Lung microvascular endothelial cell (primary cell): ENCODE data around the gene DNAJB12. TPM values are rescaled to one million over a fixed set of nuclear protein-coding genes. Genes with fewer than 3 reads are reported as not detected.
"Not testable (repeated sequence)": the region's sequence is repeated elsewhere in the genome, so short reads cannot be mapped to it uniquely, and the experiment has no call there.

Experiments
- DNase-seq, 2 donors: peaks; one replicate each; pipeline versions ENCODE4 v3.0.0 to v3.0.0-alpha.2; 2010; ENCODE audit warnings: low read depth in 2 of 2
- total RNA-seq: library from RNA; depleted of rRNA; stranded (reverse); fragments of >200 nt; gene quantifications from 2 replicates; pipeline ENCODE4 v1.2.1, GENCODE V29; 2014

The DNAJB12 gene
- total RNA-seq, 1 donor from 2014 or later, result 21.6 TPM

GRCh38 chr10:72353965-72354355 lies 759 bp downstream of the DNAJB12 start:
- DNase-seq, result peak; percentile 35 to 44

- peak in 1 of 2 donors; percentile 59 for DNase-seq
Measured at GRCh38 chr10:72353028-72353964, 1.4 kb downstream of the DNAJB12 start.

- DNase-seq, result no peak
Measured at GRCh38 chr10:72351479-72351878, 3.2 kb downstream of the DNAJB12 start.

- DNase-seq, result no peak
Measured at GRCh38 chr10:72349438-72349837, 5.3 kb downstream of the DNAJB12 start.

- no peak for DNase-seq
Measured at GRCh38 chr10:72348282-72348681, 6.4 kb downstream of the DNAJB12 start.

- not testable (repeated sequence) for DNase-seq
Measured at GRCh38 chr10:72346117-72346516, 8.6 kb downstream of the DNAJB12 start.

- DNase-seq, result no peak
Measured at GRCh38 chr10:72344932-72345331, 9.8 kb downstream of the DNAJB12 start.

- DNase-seq, result peak in 1 of 2 donors; percentile 79
Measured at GRCh38 chr10:72342911-72343310, 11.8 kb downstream of the DNAJB12 start.

- peak; percentile 61 to 74 for DNase-seq
Measured at GRCh38 chr10:72340510-72341261, 14.0 kb downstream of the DNAJB12 start.

GRCh38 chr10:72338180-72338579 lies 16.5 kb downstream of the DNAJB12 start:
- DNase-seq, result peak in 1 of 2 donors; percentile 45

GRCh38 chr10:72337722-72338121 lies 17.0 kb downstream of the DNAJB12 start:
- no peak for DNase-seq

GRCh38 chr10:72337039-72337629 lies 17.6 kb downstream of the DNAJB12 start:
- peak; percentile 78 to 81 for DNase-seq

- DNase-seq, result peak in 1 of 2 donors; percentile 19
Measured at GRCh38 chr10:72336259-72337038, 18.3 kb downstream of the DNAJB12 start.

- DNase-seq, result peak in 1 of 2 donors; percentile 77
Measured at GRCh38 chr10:72335394-72336258, 19.1 kb downstream of the DNAJB12 start.

GRCh38 chr10:72334825-72335393 lies 19.8 kb downstream of the DNAJB12 start:
- peak; percentile 63 to 95 for DNase-seq

GRCh38 chr10:72334196-72334824 lies 20.4 kb downstream of the DNAJB12 start:
- DNase-seq, result peak; percentile 56 to 68

- DNase-seq, result peak in 1 of 2 donors; percentile 61
Measured at GRCh38 chr10:72333112-72334015, 21.4 kb downstream of the DNAJB12 start.

- no peak for DNase-seq
Measured at GRCh38 chr10:72332423-72333111, 22.2 kb downstream of the DNAJB12 start.
